HFF-Myc (cell line): ENCODE measurements around the gene WDR59.

ENCODE experiments used
- DNase-seq: peaks from one replicate; pipeline ENCODE4 v3.0.0-alpha.2; 2011; ENCODE audit warnings: low read depth; ENCODE audit errors: extremely low read depth
- H3K4me3 ChIP-seq: replicated peaks from 2 replicates; pipeline ENCODE4 v1.5.1; 2011; ENCODE audit warnings: low read depth, mild to moderate bottlenecking, control low read depth, low read length
- CTCF ChIP-seq: IDR thresholded peaks from 2 replicates; pipeline ENCODE4 v1.5.1; 2012; ENCODE audit warnings: mild to moderate bottlenecking, low read depth, low read length, control low read depth; ENCODE audit errors: missing control alignments

The WDR59 gene

GRCh38 chr16:74950511-74950910 lies 34.4 kb downstream of the WDR59 start:
- DNase-seq = no peak
- no peak overlapping the region for H3K4me3 ChIP-seq
- no peak for TF ChIP-seq CTCF

GRCh38 chr16:74949309-74949708 lies 35.6 kb downstream of the WDR59 start:
- TF ChIP-seq CTCF = no peak
- no peak for DNase-seq
- H3K4me3 ChIP-seq = no peak overlapping the region

- no peak for TF ChIP-seq CTCF
- no peak overlapping the region for H3K4me3 ChIP-seq
- DNase-seq = no peak
These were observed 40.5 kb downstream of the WDR59 start for GRCh38 chr16:74944466-74944865.

GRCh38 chr16:74942977-74943918 lies 41.7 kb downstream of the WDR59 start:
- no peak for TF ChIP-seq CTCF
- no peak overlapping the region for H3K4me3 ChIP-seq
- DNase-seq = no peak

GRCh38 chr16:74942566-74942965 lies 42.4 kb downstream of the WDR59 start:
- TF ChIP-seq CTCF = no peak
- no peak overlapping the region for H3K4me3 ChIP-seq
- DNase-seq = no peak

- TF ChIP-seq CTCF = no peak
- H3K4me3 ChIP-seq = no peak overlapping the region
- DNase-seq = no peak
These were observed 45.2 kb downstream of the WDR59 start for GRCh38 chr16:74939688-74940087.
